GM23248 (cell line): ENCODE measurements around the gene CYB5RL.

Experiments
- EZH2 ChIP-seq: fragments of 200-600 bp; sonication (generic); IDR thresholded peaks from 2 replicates; pipeline ENCODE4 v1.6.1; 2018; ENCODE audit warnings: antibody characterized with exemption, mild to moderate bottlenecking; ENCODE audit not compliant: insufficient read depth, poor library complexity, severe bottlenecking
- EZH2phosphoT487 ChIP-seq: fragments of 200-600 bp; sonication (generic); IDR thresholded peaks from 2 replicates; pipeline ENCODE4 v1.6.1; 2018; ENCODE audit warnings: antibody characterized with exemption, moderate library complexity, mild to moderate bottlenecking, low read depth; ENCODE audit not compliant: insufficient read depth

GRCh38 chr1:54221867-54222484 lies 22.1 kb upstream of the CYB5RL start:
- TF ChIP-seq EZH2 (no peak), EZH2phosphoT487 (no peak)
